Karpas-422 (cell line): ENCODE results near the gene MZT2A. TPM values are rescaled to one million over a fixed set of nuclear protein-coding genes. Genes with fewer than 3 reads are reported as not detected.
A peak's percentile ranks its signal among the peaks of the same experiment; 100 is the strongest.
"Not testable (repeated sequence)": the region's sequence is repeated elsewhere in the genome, so short reads cannot be mapped to it uniquely, and the experiment has no call there.

Experiments
- DNase-seq: peaks from one replicate; pipeline ENCODE4 v3.0.0-alpha.2; 2015
- H2AFZ ChIP-seq: fragments of 200-600 bp; sonication (generic); 2 replicates; pipeline ENCODE4 v1.6.1; 2014; ENCODE audit warnings: antibody characterized with exemption, low read length, mixed read lengths
- H3K27ac ChIP-seq: fragments of 200-600 bp; sonication (generic); 2 replicates; pipeline ENCODE4 v1.5.1; 2014; ENCODE audit warnings: mild to moderate bottlenecking, low read length, moderate library complexity
- H3K27me3 ChIP-seq: fragments of 200-600 bp; sonication (generic); 2 replicates; pipeline ENCODE4 v1.6.1; 2014; ENCODE audit warnings: low read length, mixed read lengths
- H3K36me3 ChIP-seq: fragments of 200-600 bp; sonication (generic); 2 replicates; pipeline ENCODE4 v1.6.1; 2014; ENCODE audit warnings: low read length, mixed read lengths; ENCODE audit not compliant: insufficient read depth
- H3K4me1 ChIP-seq: fragments of 200-600 bp; sonication (generic); 2 replicates; pipeline ENCODE4 v1.6.1; 2014; ENCODE audit warnings: mild to moderate bottlenecking, low read length, mixed read lengths
- H3K4me2 ChIP-seq: fragments of 200-600 bp; sonication (generic); 2 replicates; pipeline ENCODE4 v1.6.1; 2014; ENCODE audit warnings: low read length, low read depth, mild to moderate bottlenecking; ENCODE audit not compliant: poor library complexity, severe bottlenecking
- H3K4me3 ChIP-seq: fragments of 200-600 bp; sonication (generic); 2 replicates; pipeline ENCODE4 v1.5.1; 2014; ENCODE audit warnings: mild to moderate bottlenecking, antibody characterized with exemption, low read length, mixed read lengths
- H3K79me2 ChIP-seq: fragments of 200-600 bp; sonication (generic); 2 replicates; pipeline ENCODE4 v1.6.1; 2014; ENCODE audit warnings: mild to moderate bottlenecking, low read length, mixed read lengths
- H3K9ac ChIP-seq: fragments of 200-600 bp; sonication (generic); 2 replicates; pipeline ENCODE4 v1.6.0; 2014; ENCODE audit warnings: low read length
- H3K9me2 ChIP-seq: fragments of 200-600 bp; sonication (generic), shearing (Covaris generic); replicated peaks from 2 replicates; pipeline ENCODE4 v1.6.0; 2014; ENCODE audit warnings: mild to moderate bottlenecking, low read length, moderate library complexity; ENCODE audit not compliant: insufficient read depth
- H3K9me3 ChIP-seq: fragments of 300-700, 200-600 bp; sonication (generic); 2 replicates; pipeline ENCODE4 v1.6.1; 2014; ENCODE audit warnings: low read length, mixed read lengths
- H4K20me1 ChIP-seq: fragments of 200-600 bp; sonication (generic); 2 replicates; pipeline ENCODE4 v1.6.1; 2014; ENCODE audit warnings: mild to moderate bottlenecking, antibody characterized with exemption, low read length, low read depth; ENCODE audit not compliant: insufficient read depth
- total RNA-seq: library from RNA; depleted of rRNA; stranded (reverse); fragments of >200 nt; shearing (Covaris generic); gene quantifications from 2 replicates; pipeline ENCODE4 v1.2.3, GENCODE V29; 2014; ENCODE audit warnings: low replicate concordance

MZT2A gene
- total RNA-seq, 1 experiment from 2014 or later, result 119 TPM

DNA sequence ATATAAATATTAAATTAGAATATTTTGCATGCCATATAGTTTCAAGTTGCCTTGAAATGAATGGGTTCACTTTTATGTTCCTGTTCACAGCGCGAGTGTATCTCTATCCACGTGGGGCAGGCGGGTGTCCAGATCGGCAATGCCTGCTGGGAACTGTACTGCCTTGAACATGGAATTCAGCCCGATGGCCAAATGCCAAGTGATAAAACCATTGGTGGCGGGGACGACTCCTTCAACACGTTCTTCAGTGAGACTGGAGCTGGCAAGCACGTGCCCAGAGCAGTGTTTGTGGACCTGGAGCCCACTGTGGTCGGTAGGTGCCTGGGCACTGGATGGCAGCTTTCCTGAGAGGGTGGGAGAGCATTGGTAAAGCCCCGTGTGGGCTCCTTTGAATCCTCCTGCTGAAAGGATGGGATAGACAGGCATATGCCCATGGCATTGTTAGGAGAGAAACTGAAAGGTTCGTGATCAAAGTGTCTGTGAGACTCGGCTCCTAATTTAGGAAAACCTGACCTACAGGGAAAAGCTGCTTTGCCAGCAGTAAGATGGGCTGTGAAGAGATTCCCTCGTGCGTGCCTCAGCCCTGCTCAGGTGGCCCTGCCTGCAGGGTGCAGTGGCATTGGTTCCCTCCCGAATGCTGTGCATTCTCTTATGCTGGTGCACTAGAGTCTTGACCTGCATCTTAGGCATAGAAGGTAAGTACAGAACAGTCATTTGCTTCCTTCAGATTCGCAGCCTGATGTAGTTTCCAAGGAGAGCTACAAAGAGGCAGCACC lies 13.9 kb downstream of the MZT2A start:
- not testable (repeated sequence) for H3K79me2 ChIP-seq, H3K27me3 ChIP-seq, H4K20me1 ChIP-seq, H3K9me2 ChIP-seq, H3K4me3 ChIP-seq, H3K4me1 ChIP-seq, H3K9me3 ChIP-seq, H3K36me3 ChIP-seq, H3K27ac ChIP-seq, H3K9ac ChIP-seq, H2AFZ ChIP-seq, H3K4me2 ChIP-seq
- peak; percentile 20 for DNase-seq

DNA sequence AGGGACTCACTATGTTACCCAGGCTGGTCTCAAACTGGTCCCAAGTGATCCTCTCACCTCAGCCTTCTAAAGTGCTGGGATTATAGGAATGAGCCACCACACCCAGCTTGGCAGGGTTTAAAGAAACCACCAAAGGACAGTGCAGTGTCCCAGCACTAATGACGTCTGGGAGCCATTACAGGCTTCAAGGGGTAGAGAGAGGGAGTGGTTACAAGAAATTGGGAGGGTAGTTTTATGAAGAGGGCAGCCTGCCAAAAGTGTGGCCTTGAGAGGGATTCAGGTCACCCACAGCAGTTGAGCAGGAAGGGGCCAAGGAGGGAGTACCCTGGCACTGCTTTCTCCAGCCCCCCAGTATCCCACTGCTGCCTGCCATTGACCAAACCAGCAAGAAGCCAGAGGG lies 15.0 kb downstream of the MZT2A start:
- H3K27me3 ChIP-seq, H3K9me2 ChIP-seq, H3K9ac ChIP-seq, H4K20me1 ChIP-seq, H3K4me1 ChIP-seq, H3K79me2 ChIP-seq, H3K27ac ChIP-seq, DNase-seq, H3K4me3 ChIP-seq, H3K9me3 ChIP-seq, H3K36me3 ChIP-seq, H3K4me2 ChIP-seq, H2AFZ ChIP-seq: not testable (repeated sequence)

DNA sequence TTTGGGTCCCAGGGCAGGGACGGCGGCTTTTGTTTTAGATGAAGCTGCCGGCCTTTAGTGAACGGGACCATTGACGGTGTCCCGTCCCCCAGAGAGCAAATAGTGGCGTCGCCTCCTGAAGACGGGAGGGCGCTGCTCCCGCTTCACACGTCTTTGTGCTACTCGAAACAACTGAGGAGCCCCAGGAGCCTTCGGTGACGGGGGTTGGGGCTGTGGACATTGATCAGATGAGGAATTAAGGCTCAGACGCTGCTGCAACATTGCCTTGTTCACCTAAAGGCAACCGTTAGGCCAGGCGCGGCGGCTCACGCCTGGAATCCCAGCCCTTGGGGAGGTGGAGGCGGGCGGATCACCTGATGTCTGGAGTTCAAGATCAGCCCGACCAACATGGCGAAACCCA lies 15.8 kb downstream of the MZT2A start:
- not testable (repeated sequence) for H3K4me1 ChIP-seq, H3K9me3 ChIP-seq, H3K9me2 ChIP-seq, H3K4me3 ChIP-seq, H3K27me3 ChIP-seq, H3K4me2 ChIP-seq, H3K27ac ChIP-seq, H3K36me3 ChIP-seq, H4K20me1 ChIP-seq, H3K79me2 ChIP-seq, H2AFZ ChIP-seq, H3K9ac ChIP-seq, DNase-seq

DNA sequence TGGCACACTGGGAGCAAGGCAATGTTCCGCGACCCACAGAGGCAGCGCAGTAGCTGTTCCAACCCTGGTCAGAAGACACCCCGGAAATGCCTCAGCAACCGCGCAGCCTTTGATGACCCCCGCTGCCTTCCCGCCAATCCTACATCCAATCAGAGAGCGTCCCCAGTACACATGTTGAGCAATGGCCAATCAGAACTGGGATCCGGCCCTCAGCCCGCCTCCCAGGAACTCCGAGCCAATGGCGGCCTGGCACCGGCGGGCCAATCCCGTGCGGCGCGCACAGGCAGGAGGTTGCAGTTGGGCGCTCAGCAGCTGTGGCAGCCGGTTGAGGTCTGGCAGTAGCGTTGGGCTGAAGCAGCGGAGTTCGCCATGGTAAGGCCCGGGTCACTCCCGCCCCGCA lies 16.4 kb downstream of the MZT2A start, which contains the start of gene TUBA3D:
TUBA3D (plus strand) TSS at position 289 of the 400 bp plus-strand sequence; CDS start at position 370, 81 bp downstream.
- no peak within 1 kb of the TSS for H2AFZ ChIP-seq
- no peak within 1 kb of the TSS for H3K4me2 ChIP-seq
- no peak for DNase-seq
- H4K20me1 ChIP-seq, result no peaks in the 10 kb centered on the region
- no peaks in the 10 kb centered on the region for H3K9me2 ChIP-seq
- no peaks in the 10 kb centered on the region for H3K9me3 ChIP-seq
- no peaks in the 10 kb centered on the region for H3K79me2 ChIP-seq
- H3K4me1 ChIP-seq, result no peaks in the 10 kb centered on the region
- H3K27me3 ChIP-seq, result no peaks in the 10 kb centered on the region
- no peaks in the 10 kb centered on the region for H3K36me3 ChIP-seq
- H3K27ac ChIP-seq, result no peak within 1 kb of the TSS
- no peak within 1 kb of the TSS for H3K4me3 ChIP-seq
- no peak within 1 kb of the TSS for H3K9ac ChIP-seq

DNA sequence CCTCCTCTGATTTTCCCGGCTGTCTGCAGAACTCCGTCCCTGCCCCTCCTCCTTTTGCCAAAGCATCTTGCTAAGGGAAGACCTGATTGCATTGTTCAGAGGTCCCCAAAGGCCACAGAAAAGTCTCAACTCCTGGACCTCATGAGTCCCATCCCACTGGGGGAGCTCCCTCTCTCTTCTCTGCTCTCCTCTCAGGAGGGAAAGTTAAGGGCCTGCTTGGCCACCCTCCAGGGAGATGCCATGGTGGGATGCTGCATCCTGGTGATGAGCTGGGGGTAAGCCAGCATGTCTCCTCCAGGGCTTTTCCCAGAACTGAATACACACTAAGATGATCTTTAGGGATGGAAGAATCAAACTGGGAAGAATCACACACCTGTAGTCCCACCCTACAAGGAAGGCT lies 18.9 kb downstream of the MZT2A start:
- H3K36me3 ChIP-seq, H4K20me1 ChIP-seq, H3K79me2 ChIP-seq, H3K27ac ChIP-seq, H3K9ac ChIP-seq, H3K4me1 ChIP-seq, H2AFZ ChIP-seq, H3K9me3 ChIP-seq, H3K9me2 ChIP-seq, H3K4me2 ChIP-seq, H3K4me3 ChIP-seq, H3K27me3 ChIP-seq: not testable (repeated sequence)
- DNase-seq, result peak; percentile 21

DNA sequence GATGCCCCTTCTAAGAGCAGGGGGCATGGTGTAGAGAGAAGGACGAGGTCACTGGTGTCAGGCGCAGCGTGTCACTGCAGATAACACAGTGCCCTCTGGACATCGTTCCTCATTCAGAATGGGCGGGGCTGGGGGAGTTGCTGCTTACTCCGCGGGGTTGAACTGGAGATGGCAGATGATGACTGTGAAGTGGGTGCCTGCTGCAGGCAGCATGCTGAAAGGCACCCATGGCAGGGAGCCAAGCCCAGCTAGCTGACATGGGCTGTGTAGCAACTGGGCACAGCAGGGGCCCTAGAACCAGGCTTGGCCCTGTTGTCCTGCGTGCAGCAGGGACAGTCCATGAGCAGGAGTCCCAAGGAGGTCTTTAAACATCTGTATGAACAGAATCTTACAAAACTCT lies 20.6 kb downstream of the MZT2A start:
- not testable (repeated sequence) for H3K9ac ChIP-seq, H3K79me2 ChIP-seq, H3K4me3 ChIP-seq, H3K9me2 ChIP-seq, H3K4me1 ChIP-seq, H2AFZ ChIP-seq, H4K20me1 ChIP-seq, H3K4me2 ChIP-seq, H3K9me3 ChIP-seq, H3K27ac ChIP-seq, H3K27me3 ChIP-seq, H3K36me3 ChIP-seq
- peak; percentile 37 for DNase-seq

DNA sequence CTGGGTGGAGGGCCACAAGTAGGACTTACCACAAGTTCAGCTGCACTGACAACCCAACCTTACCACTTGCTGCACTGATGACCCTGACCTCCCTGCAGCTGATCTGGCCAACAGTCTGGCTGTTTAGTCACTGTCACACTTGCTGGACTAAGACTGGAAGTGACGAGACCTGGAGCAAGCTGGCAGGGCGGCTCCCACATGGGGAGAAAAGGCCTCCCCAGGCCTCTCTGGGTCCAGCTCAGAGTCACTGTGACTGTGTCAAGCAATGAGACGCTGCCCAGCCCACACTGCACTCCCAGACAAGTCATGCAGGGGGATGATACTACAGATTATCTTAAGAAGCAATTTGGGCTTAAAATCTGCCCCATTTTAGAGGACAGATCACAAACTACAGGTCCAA lies 21.3 kb downstream of the MZT2A start:
- H3K4me3 ChIP-seq, H3K9me2 ChIP-seq, DNase-seq, H3K4me1 ChIP-seq, H3K9ac ChIP-seq, H3K4me2 ChIP-seq, H3K9me3 ChIP-seq, H3K27me3 ChIP-seq, H3K79me2 ChIP-seq, H3K36me3 ChIP-seq, H4K20me1 ChIP-seq, H2AFZ ChIP-seq, H3K27ac ChIP-seq: not testable (repeated sequence)

DNA sequence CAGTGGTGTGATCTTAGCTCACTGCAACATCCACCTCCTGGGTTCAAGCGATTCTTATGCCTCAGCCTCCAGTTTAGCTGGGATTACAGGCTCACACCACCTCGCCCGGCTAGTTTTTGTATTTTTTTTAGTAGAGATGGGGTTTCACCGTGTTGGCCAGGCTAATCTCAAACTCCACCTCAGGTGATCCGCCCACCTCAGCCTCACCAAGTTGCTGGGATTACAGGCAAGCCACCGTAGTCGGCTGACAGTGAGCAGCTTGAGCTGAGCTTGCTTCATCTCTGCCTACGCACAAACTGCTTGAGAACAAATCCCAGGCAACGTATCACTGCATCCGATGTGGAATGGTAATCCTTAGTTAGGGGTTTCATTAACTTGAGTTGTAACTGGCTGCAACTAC lies 24.5 kb downstream of the MZT2A start:
- not testable (repeated sequence) for H3K4me1 ChIP-seq, H3K27me3 ChIP-seq, H3K9ac ChIP-seq, H4K20me1 ChIP-seq, H3K27ac ChIP-seq, H3K79me2 ChIP-seq, H3K9me3 ChIP-seq, H3K9me2 ChIP-seq, H3K36me3 ChIP-seq, H2AFZ ChIP-seq, H3K4me3 ChIP-seq, H3K4me2 ChIP-seq, DNase-seq

DNA sequence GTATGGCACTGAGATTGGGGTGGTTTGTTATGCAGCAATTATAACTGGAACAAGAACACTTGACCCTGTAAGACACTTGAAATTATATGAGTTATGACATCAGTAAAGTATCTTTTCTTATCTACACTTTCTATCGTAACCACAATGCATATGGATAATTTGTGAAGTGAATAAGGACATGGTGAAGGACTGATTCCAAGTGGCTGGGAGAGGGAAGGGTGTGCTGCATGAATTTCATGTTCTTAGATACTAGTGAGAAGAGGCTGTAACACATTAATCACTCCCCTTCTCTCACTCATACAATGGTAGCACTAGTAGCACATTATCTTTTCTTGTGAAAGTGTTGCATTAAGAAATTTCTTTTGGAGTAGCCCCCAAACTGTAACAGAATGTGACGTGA lies 37.3 kb downstream of the MZT2A start:
- not testable (repeated sequence) for H3K4me2 ChIP-seq, H3K27ac ChIP-seq, DNase-seq, H4K20me1 ChIP-seq, H3K4me3 ChIP-seq, H3K9me3 ChIP-seq, H3K4me1 ChIP-seq, H3K27me3 ChIP-seq, H3K9me2 ChIP-seq, H2AFZ ChIP-seq, H3K9ac ChIP-seq, H3K79me2 ChIP-seq, H3K36me3 ChIP-seq
